Psoas muscle (tissue), 8 donors: ENCODE data around the gene ZNF566. TPM values are rescaled to one million over a fixed set of nuclear protein-coding genes. Genes with fewer than 3 reads are reported as not detected.

Experiments
- ATAC-seq, 4 donors: fragments of 200-7000 bp; cut with Tn5 transposase; one replicate each; pipeline ENCODE4 v1.9.1; 2020; ENCODE audit warnings: moderate library complexity in 3 of 4, mild to moderate bottlenecking in 2 of 4
- DNase-seq, 2 donors: peaks; one replicate each; pipeline ENCODE4 v3.0.0-alpha.2; 2020
- H3K27ac ChIP-seq: fragments of 200-600 bp; one replicate; pipeline ENCODE4 v1.8.0; 2022
- H3K27me3 ChIP-seq, 3 donors: fragments of 200-600 bp in 1 of 3; one replicate each; pipeline versions ENCODE4 v1.6.1 to v1.8.0; 2013 to 2022; ENCODE audit warnings: low read length in 2 of 3, mild to moderate bottlenecking in 2 of 3, moderate library complexity in 1 of 3; ENCODE audit not compliant: insufficient read depth in 3 of 3
- H3K36me3 ChIP-seq, 2 donors: fragments of 200-600 bp in 1 of 2; one replicate each; pipeline versions ENCODE4 v1.6.1 to v1.8.0; 2013 to 2022; ENCODE audit warnings: low read depth in 1 of 2, mild to moderate bottlenecking in 1 of 2, moderate library complexity in 1 of 2; ENCODE audit not compliant: insufficient read depth in 1 of 2
- H3K4me1 ChIP-seq: fragments of 200-600 bp; one replicate; pipeline ENCODE4 v1.8.0; 2022
- H3K4me3 ChIP-seq: fragments of 200-600 bp; one replicate; pipeline ENCODE4 v1.8.0; 2022; ENCODE audit warnings: mild to moderate bottlenecking
- H3K9me3 ChIP-seq: fragments of 200-600 bp; one replicate; pipeline ENCODE4 v1.8.0; 2022
- CTCF ChIP-seq: fragments of 200-600 bp; IDR thresholded peaks from one replicate; pipeline ENCODE4 v1.8.0; 2022; ENCODE audit warnings: antibody characterized with exemption
- WGBS, 3 donors: extraction: QIAGEN DNeasy Blood & Tissue Kit; methylation state at CpG; one replicate each; pipeline versions ENCODE4 v1.1.6 to v1.1.7; 2013; 5-methylcytosine and 5-hydroxymethylcytosine counted together
- intact Hi-C, 2 donors: fragments of 100-400 bp; cut with DNase I; formaldehyde crosslinking; loops; one replicate each; pipeline versions ENCODE4 v1.11.0 to v1.14.2; 2022
- polyA plus RNA-seq, 3 donors: library from polyadenylated mRNA; stranded (reverse); fragments of 200-250 nt; gene quantifications; one replicate each; pipeline ENCODE4 v1.2.3, GENCODE V29; 2013
- total RNA-seq, 4 donors: library from RNA; stranded (reverse); fragmentation: NEBNext Ultra II Directional in 2 of 4; extraction: Animal tissue kit (Norgen Biotek cat#: 25700) in 2 of 4; gene quantifications; one replicate each; pipeline versions ENCODE4 v1.2.1 to v1.2.4, GENCODE V29; 2021 to 2023
- donor health status: healthy with polysubstance abuse.
- donor health status: DM: no; HTN: no; CAD: no; lungs with moderate emphysema.
- donor health status: Bipolar disorder and iron deficiency.
- donor health status: healthy.
- donor health status: DM: yes; HTN: yes; CAD: no.
- donor health status: DM: no; HTN: no; CAD: no.
- donor health status: DM: no; HTN: no; CAD: no.
- donor health status: DM: yes; HTN: yes; CAD: no.

The ZNF566 gene
- total and polyA plus RNA-seq, 7 donors, result 2.4 to 9.0 (median 5.6) TPM

GRCh38 chr19:36418287-36419001 is 70.9 kb downstream of the ZNF566 start, which contains the start of gene ZFP82:
ZFP82 (minus strand) TSS chr19:36418644; CDS start chr19:36409789, 8,855 bp downstream.
- TF ChIP-seq CTCF, result no peak
- Histone ChIP-seq H3K27ac (peak within 1 kb of the TSS; percentile 83), H3K9me3 (peaks cover 11% of the 10 kb centered on the region), H3K36me3 (no peaks in the 10 kb centered on the region), H3K4me3 (peak within 1 kb of the TSS; percentile 95), H3K27me3 (peaks cover 0 to 21% (median 7%) of the 10 kb centered on the region in 3 donors), H3K4me1 (peaks cover 8% of the 10 kb centered on the region)
- intact Hi-C loops, result no loop called here
- WGBS, 3 donors, result 0 to 1% (median 1%) methylated on average over 56 to 70 of the region's 70 CpGs
- peak; percentile 85 to 86 for DNase-seq
- peak; percentile 89 to 99 (median 96) for ATAC-seq

GRCh38 chr19:36417752-36418286 is 71.5 kb downstream of the ZNF566 start:
- Histone ChIP-seq H3K4me3 (peak overlapping the region; percentile 95), H3K36me3 (peaks cover 0 to 2% of the 10 kb centered on the region in 2 donors), H3K27ac (peak overlapping the region; percentile 83), H3K4me1 (peaks cover 8% of the 10 kb centered on the region), H3K9me3 (peaks cover 17% of the 10 kb centered on the region), H3K27me3 (peaks cover 0 to 21% (median 7%) of the 10 kb centered on the region in 3 donors)
- intact Hi-C loops, result no loop called here
- no peak for TF ChIP-seq CTCF
- ATAC-seq (no peak), DNase-seq (no peak)
- 12 to 24% (median 16%) methylated on average over 25 of the region's 25 CpGs for WGBS, 3 donors

GRCh38 chr19:36409841-36410240 is 79.5 kb downstream of the ZNF566 start:
- DNase-seq, result no peak
- H3K36me3 ChIP-seq, result peaks cover 20 to 54% of the 10 kb centered on the region in 2 donors
- no peaks in the 10 kb centered on the region for H3K4me1 ChIP-seq
- no peak overlapping the region for H3K4me3 ChIP-seq
- WGBS, 3 donors, result 84 to 96% (median 93%) methylated on average over 5 of the region's 5 CpGs
- no peak overlapping the region for H3K27ac ChIP-seq
- peaks cover 29% of the 10 kb centered on the region for H3K9me3 ChIP-seq
- no peak for ATAC-seq
- no peaks in the 10 kb centered on the region for H3K27me3 ChIP-seq
- intact Hi-C loops, result no loop called here
- TF ChIP-seq CTCF, result no peak

- peaks cover 20 to 71% of the 10 kb centered on the region in 2 donors for H3K36me3 ChIP-seq
- ATAC-seq (no peak), DNase-seq (no peak)
- 93 to 99% (median 97%) methylated on average over 3 of the region's 3 CpGs for WGBS, 3 donors
- no peaks in the 10 kb centered on the region for H3K4me1 ChIP-seq
- H3K27ac ChIP-seq, result no peak overlapping the region
- no peaks in the 10 kb centered on the region for H3K27me3 ChIP-seq
- intact Hi-C loops, result no loop called here
- peaks cover 20% of the 10 kb centered on the region for H3K9me3 ChIP-seq
- no peak overlapping the region for H3K4me3 ChIP-seq
- no peak for TF ChIP-seq CTCF
Measured at GRCh38 chr19:36408101-36408500, 81.3 kb downstream of the ZNF566 start.
